ENCODE measurements around the gene GFM2. TPM values are rescaled to one million over a fixed set of nuclear protein-coding genes. Genes with fewer than 3 reads are reported as not detected.
"Not testable (repeated sequence)": the region's sequence is repeated elsewhere in the genome, so short reads cannot be mapped to it uniquely, and the experiment has no call there.

The GFM2 gene
- total and polyA plus RNA-seq, 5 donors: 21.6 to 41.1 (median 37.2) TPM

DNA sequence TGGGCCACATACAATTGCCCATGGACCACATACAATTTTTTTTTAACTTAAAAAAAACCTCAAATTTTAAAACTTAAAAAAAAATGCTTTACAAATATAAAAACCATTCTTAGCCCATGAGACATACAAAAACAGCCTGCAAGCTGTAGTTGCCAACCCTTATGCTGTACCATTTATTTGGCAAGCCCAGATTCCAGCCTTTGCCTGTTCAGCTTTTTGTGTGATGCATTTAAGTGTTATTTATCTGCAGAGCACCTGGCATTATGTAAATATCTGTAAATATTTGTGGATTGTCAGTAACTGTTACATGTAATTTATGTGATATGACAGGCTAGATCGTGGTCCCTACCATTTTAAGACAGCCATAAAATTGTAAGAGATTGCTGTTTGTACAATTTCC is 49.3 kb downstream of the GFM2 start:
- DNase-seq: no peak

DNA sequence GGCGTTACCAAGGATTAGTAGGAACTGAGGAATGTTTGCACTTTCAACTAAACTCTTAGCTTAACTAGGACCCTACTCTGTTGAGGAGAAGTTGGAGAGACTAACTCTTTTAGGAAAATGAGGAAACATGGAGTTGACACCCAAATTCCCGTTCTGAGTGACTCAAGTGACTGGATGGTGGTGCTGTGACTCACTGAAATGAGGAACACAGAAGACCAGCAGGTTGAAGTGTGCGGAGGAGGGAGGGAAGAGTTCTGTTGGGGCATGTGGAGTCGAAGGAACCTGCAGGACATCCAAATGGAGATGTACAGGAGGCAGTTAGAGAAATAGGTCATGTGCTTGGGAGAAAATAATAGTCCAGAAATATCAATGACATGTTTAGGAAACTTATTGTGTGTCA is 73.7 kb downstream of the GFM2 start:
- Histone ChIP-seq H3K27me3 (ENCODE audit: control insufficient read depth, insufficient read depth) (no peaks in the 10 kb centered on the region), H3K9me3 (ENCODE audit: control insufficient read depth, low read length) (no peaks in the 10 kb centered on the region), H3K4me3 (ENCODE audit: low read length) (no peak overlapping the region), H3K27ac (ENCODE audit: low read length) (no peak overlapping the region), H3K4me1 (ENCODE audit: control insufficient read depth, insufficient read depth, low read length) (no peaks in the 10 kb centered on the region)
- WGBS: 89% methylated on average over 4 of the region's 4 CpGs
- intact Hi-C loops (cut with DNase I): no loop called here
- no peak for ATAC-seq
- no peak for DNase-seq

More for the DNA sequence above, 49.3 kb downstream of the GFM2 start:
- intact Hi-C loops (cut with DNase I): no loop called here
- no peak overlapping the region for H3K27ac ChIP-seq (ENCODE audit: low read length)
- H3K4me3 ChIP-seq (ENCODE audit: low read length): no peak overlapping the region
- H3K9me3 ChIP-seq (ENCODE audit: control insufficient read depth, low read length): no peaks in the 10 kb centered on the region
- WGBS: 79% methylated on average over 1 of the region's 1 CpG
- no peaks in the 10 kb centered on the region for H3K4me1 ChIP-seq (ENCODE audit: control insufficient read depth, insufficient read depth, low read length)
- ATAC-seq: no peak
- H3K27me3 ChIP-seq (ENCODE audit: control insufficient read depth, insufficient read depth): no peaks in the 10 kb centered on the region

DNA sequence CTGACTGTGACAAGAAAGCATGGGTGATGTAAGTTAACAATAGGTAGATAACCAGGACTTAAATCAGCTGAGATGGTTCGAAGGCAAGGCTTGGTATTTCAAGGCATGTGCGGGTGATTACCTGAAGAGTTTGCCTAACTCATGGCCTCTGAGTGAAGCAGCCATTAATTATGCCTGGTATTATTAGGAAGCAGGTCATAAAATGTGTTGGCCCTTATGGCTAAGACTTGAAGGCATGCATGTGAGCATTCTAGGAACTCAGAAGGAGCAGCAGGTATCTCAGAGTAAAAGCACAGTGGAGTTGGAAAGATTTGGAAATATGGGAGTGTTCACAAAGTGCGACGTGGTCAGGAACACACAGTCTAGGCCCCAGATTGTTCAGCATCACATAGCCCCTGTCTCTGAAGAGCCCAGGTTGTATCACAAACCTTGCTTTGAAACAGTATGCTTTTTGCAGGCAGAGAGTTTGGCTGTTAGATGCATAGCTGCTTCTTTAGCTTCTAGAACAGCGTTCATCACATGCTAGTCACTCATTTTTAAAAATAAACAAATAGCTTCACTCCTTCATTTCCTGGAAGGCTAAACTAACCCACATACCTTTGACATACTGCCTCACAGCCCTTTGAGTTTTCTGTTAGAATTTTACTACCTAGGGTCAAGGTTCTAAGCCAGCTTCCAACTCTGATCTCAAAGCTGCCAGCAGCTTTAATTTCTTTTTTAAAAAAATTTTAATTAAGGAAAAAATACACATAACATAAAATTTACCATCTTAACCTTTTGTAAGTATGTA is 79.8 kb downstream of the GFM2 start:
- WGBS: 87% methylated on average over 5 of the region's 5 CpGs

DNA sequence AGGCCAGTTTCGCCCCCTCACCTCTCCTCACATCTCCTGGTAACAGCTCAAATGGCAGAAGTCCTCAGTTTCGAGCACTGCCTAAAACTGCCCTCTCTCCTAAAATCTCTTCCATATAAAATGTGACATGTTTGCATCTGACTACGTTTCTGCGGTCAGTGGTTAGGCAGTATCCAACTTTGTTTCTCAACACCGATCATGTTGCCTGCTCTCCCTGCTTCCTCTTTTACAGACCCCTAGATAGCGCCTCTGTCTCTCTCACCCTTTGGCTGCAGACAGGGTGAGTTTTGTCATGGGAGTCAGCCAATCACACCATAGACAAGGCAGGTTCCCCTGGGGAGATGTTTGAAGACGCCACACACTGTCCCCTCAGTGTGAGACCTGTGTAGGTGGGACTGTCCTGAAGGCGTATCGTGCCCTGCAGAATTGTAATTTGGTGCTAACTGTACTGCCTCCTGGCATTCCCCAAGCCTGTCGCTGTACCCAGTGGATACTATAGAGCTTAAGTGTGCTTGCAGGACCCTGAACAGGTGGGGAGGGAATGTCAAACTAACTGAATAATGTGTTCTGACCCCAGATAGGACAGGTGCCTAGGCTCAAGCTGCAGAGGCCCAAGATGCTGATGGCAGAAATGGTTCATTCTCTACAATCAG is 80.8 kb downstream of the GFM2 start:
- ATAC-seq: peak; percentile 19 to 26
- Histone ChIP-seq H3K27me3 (ENCODE audit: control insufficient read depth, insufficient read depth) (no peaks in the 10 kb centered on the region), H3K9me3 (ENCODE audit: control insufficient read depth, low read length) (no peaks in the 10 kb centered on the region), H3K27ac (ENCODE audit: low read length) (peak overlapping the region; percentile 69), H3K4me3 (ENCODE audit: low read length) (peak overlapping the region; percentile 54), H3K4me1 (ENCODE audit: control insufficient read depth, insufficient read depth, low read length) (peaks cover 9% of the 10 kb centered on the region)
- intact Hi-C loops (cut with DNase I): no loop called here
- DNase-seq: no peak
- WGBS: 47% methylated on average over 10 of the region's 10 CpGs

More for the DNA sequence above, 79.8 kb downstream of the GFM2 start:
- H3K27ac ChIP-seq (ENCODE audit: low read length): no peak overlapping the region
- H3K27me3 ChIP-seq (ENCODE audit: control insufficient read depth, insufficient read depth): no peaks in the 10 kb centered on the region
- H3K4me1 ChIP-seq (ENCODE audit: control insufficient read depth, insufficient read depth, low read length): peaks cover 9% of the 10 kb centered on the region
- intact Hi-C loops (cut with DNase I): no loop called here
- no peaks in the 10 kb centered on the region for H3K9me3 ChIP-seq (ENCODE audit: control insufficient read depth, low read length)
- no peak for ATAC-seq
- no peak overlapping the region for H3K4me3 ChIP-seq (ENCODE audit: low read length)
- DNase-seq: no peak

DNA sequence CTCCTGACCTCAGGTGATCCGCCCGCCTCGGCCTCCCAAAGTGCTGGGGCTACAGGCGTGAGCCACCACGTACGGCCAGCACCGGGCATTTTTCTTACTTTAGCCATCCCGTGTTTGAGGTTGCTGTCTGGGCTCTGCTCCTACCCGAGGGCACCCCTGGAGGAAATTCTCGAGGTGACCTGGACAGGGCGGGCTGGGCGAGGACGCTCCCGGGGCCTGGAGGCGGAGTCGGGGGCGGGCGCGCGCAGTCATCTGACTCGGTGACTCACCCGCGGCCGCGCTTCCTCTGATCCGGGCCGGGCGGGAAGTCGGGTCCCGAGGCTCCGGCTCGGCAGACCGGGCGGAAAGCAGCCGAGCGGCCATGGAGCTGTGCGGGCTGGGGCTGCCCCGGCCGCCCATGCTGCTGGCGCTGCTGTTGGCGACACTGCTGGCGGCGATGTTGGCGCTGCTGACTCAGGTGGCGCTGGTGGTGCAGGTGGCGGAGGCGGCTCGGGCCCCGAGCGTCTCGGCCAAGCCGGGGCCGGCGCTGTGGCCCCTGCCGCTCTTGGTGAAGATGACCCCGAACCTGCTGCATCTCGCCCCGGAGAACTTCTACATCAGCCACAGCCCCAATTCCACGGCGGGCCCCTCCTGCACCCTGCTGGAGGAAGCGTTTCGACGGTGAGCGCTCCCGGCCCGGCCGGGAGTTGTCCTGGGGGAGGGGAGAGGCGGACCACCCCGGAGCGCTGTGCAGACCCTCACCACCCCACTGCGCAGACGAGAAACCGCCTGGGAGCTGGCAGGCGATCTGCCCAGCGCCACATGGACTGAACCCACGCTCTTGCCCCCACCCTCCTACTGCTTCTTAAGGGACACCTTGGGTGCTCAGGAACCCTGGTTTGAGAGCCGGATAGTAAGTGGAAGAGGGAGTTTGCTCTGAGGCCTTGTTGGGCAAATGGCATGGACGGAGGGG is 81.7 kb downstream of the GFM2 start, which contains the start of gene HEXB:
TSS of gene HEXB (plus strand) at position 334 of the 952 bp plus-strand sequence. CDS start at position 362, 28 bp downstream.
- ATAC-seq (peak; percentile 99), DNase-seq (peak; percentile 93 to 97 (median 96))
- Histone ChIP-seq H3K4me1 (ENCODE audit: control insufficient read depth, insufficient read depth, low read length) (peaks cover 9% of the 10 kb centered on the region), H3K9me3 (ENCODE audit: control insufficient read depth, low read length) (no peaks in the 10 kb centered on the region), H3K27me3 (ENCODE audit: control insufficient read depth, insufficient read depth) (no peaks in the 10 kb centered on the region), H3K4me3 (ENCODE audit: low read length) (peak within 1 kb of the TSS; percentile 54), H3K27ac (ENCODE audit: low read length) (peak within 1 kb of the TSS; percentile 69)
- intact Hi-C loops (cut with DNase I): no loop called here
- WGBS: 4% methylated on average over 78 of the region's 78 CpGs

DNA sequence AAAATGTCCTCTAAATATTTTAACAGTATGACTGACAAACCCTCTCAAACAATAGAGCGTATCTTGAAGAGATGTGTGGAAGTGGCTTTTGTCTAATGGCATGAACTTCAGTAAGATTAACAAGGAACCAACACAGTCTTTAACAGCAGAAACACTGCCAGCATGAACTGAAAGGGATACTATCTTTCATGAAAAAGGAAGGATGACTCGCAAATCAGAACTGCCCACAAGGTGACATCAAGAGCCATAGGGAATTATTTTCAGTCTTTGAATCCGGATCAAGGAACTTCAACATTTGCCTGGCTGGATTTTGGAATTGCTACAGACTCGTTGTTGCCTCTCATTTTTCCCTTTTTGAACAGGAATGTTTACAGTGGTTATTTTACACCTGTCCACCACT is 87.0 kb downstream of the GFM2 start:
- Histone ChIP-seq H3K4me1 (ENCODE audit: control insufficient read depth, insufficient read depth, low read length) (no peaks in the 10 kb centered on the region), H3K4me3 (ENCODE audit: low read length) (no peak overlapping the region), H3K9me3 (ENCODE audit: control insufficient read depth, low read length) (no peaks in the 10 kb centered on the region), H3K27me3 (ENCODE audit: control insufficient read depth, insufficient read depth) (no peaks in the 10 kb centered on the region), H3K27ac (ENCODE audit: low read length) (no peak overlapping the region)
- intact Hi-C loops (cut with DNase I): no loop called here
- 57% methylated on average over 4 of the region's 4 CpGs for WGBS
- ATAC-seq (no peak), DNase-seq (no peak)

DNA sequence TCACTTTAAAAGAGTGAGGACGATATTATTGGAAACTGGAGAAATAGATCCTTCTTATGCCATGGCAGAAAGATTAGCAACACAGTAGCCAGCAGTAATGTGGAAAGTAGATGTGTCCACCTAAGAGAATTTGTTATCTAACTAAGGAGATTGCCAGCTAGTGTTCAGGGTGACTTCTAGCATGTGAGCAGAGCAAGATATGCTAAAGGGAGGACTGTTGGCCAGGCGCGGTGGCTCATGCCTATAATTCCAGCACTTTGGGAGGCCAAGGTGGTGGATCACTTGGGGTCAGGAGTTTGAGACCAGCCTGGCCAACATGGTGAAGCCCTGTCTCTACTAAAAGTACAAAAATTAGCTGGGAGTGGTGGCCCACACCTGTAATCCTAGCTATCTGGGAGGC is 87.6 kb downstream of the GFM2 start:
- H3K27me3 ChIP-seq (ENCODE audit: control insufficient read depth, insufficient read depth); H3K4me1 ChIP-seq (ENCODE audit: control insufficient read depth, insufficient read depth, low read length); DNase-seq; intact Hi-C loops (cut with DNase I); H3K4me3 ChIP-seq (ENCODE audit: low read length); H3K27ac ChIP-seq (ENCODE audit: low read length); ATAC-seq; H3K9me3 ChIP-seq (ENCODE audit: control insufficient read depth, low read length): not testable (repeated sequence)
- 81% methylated on average over 3 of the region's 3 CpGs for WGBS

DNA sequence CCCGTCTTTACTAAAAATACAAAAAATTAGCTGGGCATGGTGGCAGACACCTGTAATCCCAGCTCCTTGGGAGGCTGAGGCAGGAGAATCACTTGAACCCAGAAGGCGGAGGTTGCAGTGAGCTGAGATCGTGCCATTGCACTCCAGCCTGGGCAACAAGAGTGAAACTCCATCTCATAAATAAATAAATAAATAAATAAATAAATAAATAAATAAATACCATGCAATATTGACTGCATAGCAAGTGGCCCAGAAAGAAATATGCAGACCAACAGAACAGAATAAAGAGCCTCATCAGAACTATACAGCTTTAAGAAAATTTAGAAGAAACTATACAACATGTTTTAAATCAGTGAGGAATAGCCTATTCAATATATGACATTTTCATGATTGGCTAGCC is 88.8 kb downstream of the GFM2 start:
- ATAC-seq; H3K9me3 ChIP-seq (ENCODE audit: control insufficient read depth, low read length); H3K27me3 ChIP-seq (ENCODE audit: control insufficient read depth, insufficient read depth); DNase-seq; H3K27ac ChIP-seq (ENCODE audit: low read length); intact Hi-C loops (cut with DNase I); H3K4me1 ChIP-seq (ENCODE audit: control insufficient read depth, insufficient read depth, low read length); H3K4me3 ChIP-seq (ENCODE audit: low read length): not testable (repeated sequence)
- 96% methylated on average over 3 of the region's 3 CpGs for WGBS

DNA sequence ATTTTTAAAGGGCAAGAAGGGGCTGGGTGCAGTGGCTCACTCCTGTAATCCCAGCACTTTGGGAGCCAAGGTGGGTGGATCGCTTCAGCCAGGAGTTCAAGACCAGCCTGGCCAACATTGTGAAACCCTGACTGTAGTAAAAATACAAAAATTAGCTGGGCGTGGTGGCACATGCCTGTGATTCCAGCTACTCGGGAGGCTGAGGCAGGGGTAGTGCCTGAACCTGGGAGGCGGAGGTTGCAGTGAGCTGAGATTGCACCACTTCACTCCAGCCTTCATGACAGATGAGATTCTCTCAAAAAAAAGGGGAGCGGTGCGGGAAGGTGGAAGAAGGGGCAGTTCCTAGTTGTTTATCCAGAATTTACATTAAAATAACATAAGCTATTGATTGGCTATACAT is 90.5 kb downstream of the GFM2 start:
- H3K9me3 ChIP-seq (ENCODE audit: control insufficient read depth, low read length); H3K4me1 ChIP-seq (ENCODE audit: control insufficient read depth, insufficient read depth, low read length); ATAC-seq; H3K27ac ChIP-seq (ENCODE audit: low read length); H3K4me3 ChIP-seq (ENCODE audit: low read length); H3K27me3 ChIP-seq (ENCODE audit: control insufficient read depth, insufficient read depth); intact Hi-C loops (cut with DNase I); DNase-seq: not testable (repeated sequence)
- WGBS: 92% methylated on average over 6 of the region's 6 CpGs

DNA sequence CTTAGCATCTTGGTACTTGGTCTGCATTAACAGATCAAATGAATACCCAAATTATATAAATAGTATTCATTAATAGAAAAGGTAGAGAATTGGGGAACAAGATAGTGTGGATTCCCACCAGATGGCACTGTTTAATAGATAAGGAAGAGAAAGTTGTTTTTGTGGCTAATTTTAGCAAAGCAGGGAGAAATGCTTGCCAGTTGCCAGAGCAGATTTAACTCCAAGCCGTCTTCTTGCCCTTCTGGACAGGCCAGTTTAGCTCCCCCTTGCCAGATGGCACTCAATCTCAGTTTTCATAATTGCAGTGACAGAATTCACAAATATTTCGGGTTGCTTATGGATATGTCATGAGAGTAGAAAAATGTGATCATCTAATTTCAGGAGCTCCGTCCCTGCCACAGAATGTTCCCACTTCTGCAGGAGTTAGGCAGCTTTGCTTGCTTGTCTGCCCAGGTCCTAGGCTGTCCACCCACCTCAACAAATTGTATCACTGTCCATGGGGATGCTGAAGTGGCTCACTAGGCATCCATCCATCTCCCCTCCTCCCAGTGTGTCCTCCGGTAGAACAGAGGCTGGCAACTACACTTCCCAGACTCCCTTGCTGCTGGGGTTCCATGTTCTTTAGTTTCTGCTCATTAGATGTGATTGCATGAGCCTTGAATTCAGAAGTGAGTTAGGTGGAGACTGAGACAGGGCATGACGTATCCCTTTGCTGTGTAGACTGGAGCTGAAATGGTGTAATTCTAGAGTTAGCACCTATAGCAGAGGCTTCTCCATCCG is 93.7 kb downstream of the GFM2 start:
- WGBS: 42% methylated on average over 6 of the region's 6 CpGs
- peak; percentile 63 to 80 for ATAC-seq
- Histone ChIP-seq H3K27ac (ENCODE audit: low read length) (peak overlapping the region; percentile 36), H3K9me3 (ENCODE audit: control insufficient read depth, low read length) (no peaks in the 10 kb centered on the region), H3K4me1 (ENCODE audit: control insufficient read depth, insufficient read depth, low read length) (peaks cover 3% of the 10 kb centered on the region), H3K27me3 (ENCODE audit: control insufficient read depth, insufficient read depth) (no peaks in the 10 kb centered on the region), H3K4me3 (ENCODE audit: low read length) (peak overlapping the region; percentile 37)
- DNase-seq: peak in 1 of 3 donors; percentile 30
- intact Hi-C loops (cut with DNase I): loop anchor here in 2 of 4 donors (5.0 kb wide), 1 partner anchor 244 kb away; no protein-coding TSS in a partner anchor
